AG08396 (cell line): ENCODE measurements around the gene CPT1A.

Source experiments
- DNase-seq: peaks from one replicate; pipeline ENCODE4 v3.0.0; 2012; ENCODE audit warnings: low spot score, mixed read lengths

Gene CPT1A

GRCh38 chr11:68757711-68758110, 84.0 kb downstream of the CPT1A start:
- no peak for DNase-seq

- no peak for DNase-seq
Measured at GRCh38 chr11:68756171-68756766, 85.4 kb downstream of the CPT1A start.

GRCh38 chr11:68753300-68753699, 88.4 kb downstream of the CPT1A start:
- no peak for DNase-seq

- peak; percentile 98 for DNase-seq
Measured at GRCh38 chr11:68751331-68751856, 90.3 kb downstream of the CPT1A start, which contains the start of gene TESMIN. Gene TESMIN (minus strand): TSS chr11:68751520. CDS start chr11:68750660, 860 bp downstream.

- DNase-seq: no peak
Measured at GRCh38 chr11:68751004-68751325, 90.8 kb downstream of the CPT1A start.

GRCh38 chr11:68750195-68751003, 91.3 kb downstream of the CPT1A start:
- no peak for DNase-seq

GRCh38 chr11:68749229-68750123, 92.2 kb downstream of the CPT1A start:
- no peak for DNase-seq

GRCh38 chr11:68748061-68748460, 93.7 kb downstream of the CPT1A start:
- DNase-seq: no peak

- DNase-seq: no peak
Measured at GRCh38 chr11:68743539-68743938, 98.2 kb downstream of the CPT1A start.

- DNase-seq: no peak
Measured at GRCh38 chr11:68741463-68741862, 100.3 kb downstream of the CPT1A start.

GRCh38 chr11:68735646-68736045, 106.1 kb downstream of the CPT1A start:
- DNase-seq: no peak

GRCh38 chr11:68735125-68735524, 106.6 kb downstream of the CPT1A start:
- no peak for DNase-seq

- DNase-seq: no peak
Measured at GRCh38 chr11:68734111-68734510, 107.6 kb downstream of the CPT1A start.

- no peak for DNase-seq
Measured at GRCh38 chr11:68727783-68728182, 113.9 kb downstream of the CPT1A start.

GRCh38 chr11:68724293-68724692, 117.4 kb downstream of the CPT1A start:
- DNase-seq: no peak

- no peak for DNase-seq
Measured at GRCh38 chr11:68722143-68722542, 119.6 kb downstream of the CPT1A start.

GRCh38 chr11:68721075-68721474, 120.6 kb downstream of the CPT1A start:
- no peak for DNase-seq

- DNase-seq: no peak
Measured at GRCh38 chr11:68715456-68716122, 126.1 kb downstream of the CPT1A start.

- DNase-seq: no peak
Measured at GRCh38 chr11:68714060-68714856, 127.5 kb downstream of the CPT1A start.

- DNase-seq: no peak
Measured at GRCh38 chr11:68711114-68711513, 130.6 kb downstream of the CPT1A start.

GRCh38 chr11:68710409-68710808, 131.3 kb downstream of the CPT1A start:
- no peak for DNase-seq
